T-helper 2 cell treated with Interferon-gamma antibody and Interleukin-4, amounts not matched to agents 100 ng/mL and 5 ng/mL, for 36 hours (primary cell): Measurements from ENCODE around the gene ZNF883. TPM values are rescaled to one million over a fixed set of nuclear protein-coding genes. Genes with fewer than 3 reads are reported as not detected.

Source experiments
- intact Hi-C: fragments of 100-400 bp; cut with micrococcal nuclease; formaldehyde crosslinking; loops from one replicate; pipeline ENCODE4 v1.15.1; 2023
- total RNA-seq: library from RNA; stranded (reverse); gene quantifications from 2 replicates; pipeline ENCODE4 v1.2.3, GENCODE V29; 2022

Gene ZNF883
- total RNA-seq, 1 donor from 2014 or later: 0.11 TPM

DNA sequence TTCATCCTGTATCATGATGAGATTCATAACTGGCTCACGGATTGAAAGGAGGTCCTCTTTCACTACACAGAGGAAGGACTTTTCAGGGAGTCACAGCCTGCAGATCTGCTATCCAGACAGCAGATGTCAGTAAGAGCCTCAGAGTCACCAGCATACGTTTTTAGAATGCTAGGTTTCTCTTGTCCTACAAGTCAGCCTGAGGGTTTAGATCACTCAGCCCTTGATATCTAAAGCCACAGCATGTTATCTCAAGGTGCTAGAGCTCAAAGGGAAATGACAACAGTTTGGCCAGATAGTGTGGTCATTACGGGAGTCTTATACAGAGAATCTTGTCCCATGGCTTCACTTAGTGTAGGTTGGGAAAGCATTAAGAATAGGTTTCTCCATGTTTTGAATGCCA lies 90.4 kb downstream of the ZNF883 start:
- intact Hi-C loops: no loop called here

DNA sequence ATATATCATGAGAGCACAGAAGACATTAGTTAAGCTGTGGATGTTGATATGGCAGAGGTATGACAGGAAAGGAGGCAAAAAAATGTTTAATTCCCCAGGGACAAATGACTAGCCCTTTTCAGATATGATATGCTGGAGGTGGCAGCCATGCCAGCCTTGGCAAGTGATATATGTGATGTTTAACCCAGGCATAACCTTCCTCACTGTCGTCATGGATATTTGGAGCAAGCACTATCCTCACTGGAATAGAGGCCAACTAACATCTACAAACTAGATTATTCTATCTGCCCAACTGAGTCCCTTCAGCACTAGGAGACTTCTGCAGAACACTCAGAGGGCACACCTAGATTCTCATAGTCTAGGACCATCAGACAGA lies 94.0 kb downstream of the ZNF883 start:
- intact Hi-C loops: no loop called here

DNA sequence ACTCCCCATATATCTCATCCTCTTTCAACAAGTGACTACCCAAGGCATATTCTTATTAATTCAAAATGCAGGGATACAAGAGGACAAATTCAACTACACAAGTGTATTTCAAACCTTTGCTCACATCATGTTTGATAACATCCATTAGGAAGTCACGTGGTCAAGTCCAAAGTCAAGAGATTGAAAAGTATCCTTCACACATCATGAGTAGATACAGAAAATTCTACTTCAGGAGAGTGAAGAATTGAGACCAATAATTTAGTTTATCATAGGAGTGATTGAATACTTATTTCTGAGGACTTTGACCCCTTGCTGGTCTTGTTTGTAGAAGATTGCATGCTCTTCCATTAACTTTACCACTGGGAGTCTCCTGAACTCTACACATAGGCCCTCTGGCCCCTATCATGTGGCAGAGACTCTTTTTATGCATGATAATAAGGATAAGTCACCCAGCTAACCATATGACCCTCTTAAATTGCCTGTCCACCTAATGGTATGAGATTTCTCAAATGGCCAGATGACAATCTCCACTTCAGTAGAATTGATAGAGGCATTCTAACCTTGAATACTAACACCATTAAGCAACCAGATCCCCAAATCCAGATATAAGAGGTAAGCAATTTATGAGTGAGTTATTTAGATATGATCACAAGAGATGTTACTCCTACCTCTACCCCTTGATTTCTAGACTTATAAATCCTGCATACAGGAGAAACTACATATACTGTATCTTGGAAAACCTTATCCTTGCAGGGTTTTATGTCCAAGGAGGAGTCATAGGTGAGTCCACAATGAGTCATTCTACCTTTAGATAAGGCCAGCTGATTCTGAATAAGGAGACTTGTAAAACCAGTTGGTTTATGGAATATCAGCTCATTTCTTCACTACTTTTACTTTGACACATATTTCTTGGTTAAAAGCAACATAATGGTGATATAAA lies 94.7 kb downstream of the ZNF883 start:
- intact Hi-C loops: no loop called here

DNA sequence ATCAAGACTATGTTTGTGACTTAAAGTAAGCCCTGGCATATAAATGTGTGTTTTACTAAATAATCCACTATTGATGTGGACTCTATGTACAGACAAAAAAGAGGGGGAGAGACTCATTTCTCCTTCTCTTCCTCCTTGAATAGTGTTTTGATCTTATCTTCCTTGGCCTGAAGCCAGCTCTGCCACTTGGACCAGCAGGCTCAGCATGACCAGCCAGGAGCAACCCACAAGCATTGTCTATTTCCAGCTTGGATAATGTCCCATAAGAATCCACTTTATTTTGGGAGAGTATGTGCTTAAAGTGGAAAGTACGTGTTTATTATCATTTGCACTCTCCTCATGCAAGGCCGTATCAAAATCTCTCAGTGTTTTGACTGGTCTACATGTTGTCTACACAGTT lies 97.5 kb downstream of the ZNF883 start:
- intact Hi-C loops: no loop called here

- intact Hi-C loops: no loop called here
These were observed 98.7 kb downstream of the ZNF883 start for GRCh38 chr9:112913326-112913725.

- intact Hi-C loops: no loop called here
These were observed 99.4 kb downstream of the ZNF883 start for GRCh38 chr9:112912636-112913035.

DNA sequence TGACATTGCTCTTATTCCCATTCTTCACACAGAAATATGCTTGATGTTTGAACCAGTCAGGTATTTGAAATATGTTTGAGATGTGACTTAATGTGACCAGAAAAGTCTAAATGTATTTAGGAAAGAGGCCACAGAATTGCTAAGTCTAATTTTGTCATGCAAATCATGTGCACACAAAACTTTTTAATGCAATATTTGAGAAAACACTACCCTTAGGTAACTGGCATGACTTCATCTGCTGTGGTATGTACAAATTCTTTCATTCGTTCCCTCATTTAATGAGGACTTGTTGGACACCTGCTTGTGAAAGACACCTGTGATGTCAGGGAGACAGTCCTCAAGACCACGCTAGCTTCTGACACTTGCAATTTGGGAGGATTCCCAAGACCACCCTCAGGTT lies 100.3 kb downstream of the ZNF883 start:
- intact Hi-C loops: no loop called here

Other genes starting within 250 kb of the ZNF883 start
- gene SLC46A2, start 121.3 kb downstream of the ZNF883 start, total RNA-seq: not detected in 2 replicates
- 0.32 and 0.48 TPM in 2 replicates for gene ZFP37, start 44.5 kb upstream of the ZNF883 start, total RNA-seq
- 2.2 and 2.9 TPM in 2 replicates for gene SLC31A2, start 138.8 kb upstream of the ZNF883 start, total RNA-seq
- gene FKBP15, start 209.1 kb upstream of the ZNF883 start, total RNA-seq: 36.9 and 38.6 TPM in 2 replicates
- 8.8 and 10.0 TPM in 2 replicates for gene SLC31A1, start 209.4 kb upstream of the ZNF883 start, total RNA-seq